ENCODE measurements around the gene TIMM44.

- TF ChIP-seq CTCF (conservative IDR thresholded peaks at IDR 0.05) (no peak), EZH2 (IDR thresholded peaks at IDR 0.05; ENCODE audit: low read depth) (no peak)
Observed at GRCh38 chr19:7887408-7888144, 55.9 kb downstream of the TIMM44 start.
